ENCODE results near the gene ZNF516. TPM values are rescaled to one million over a fixed set of nuclear protein-coding genes. Genes with fewer than 3 reads are reported as not detected.

The ZNF516 gene
- total RNA-seq, 1 donor from 2014 or later = 192 TPM

- Mint-ChIP-seq H3K27me3 (ENCODE audit: unreplicated experiment) (peaks cover 30% of the 10 kb centered on the region), H3K27ac (ENCODE audit: unreplicated experiment) (peak overlapping the region; percentile 95), H3K36me3 (ENCODE audit: unreplicated experiment) (peaks cover 5% of the 10 kb centered on the region), H3K4me3 (ENCODE audit: unreplicated experiment) (peak overlapping the region; percentile 91), H3K9me3 (ENCODE audit: unreplicated experiment) (peaks cover 38% of the 10 kb centered on the region), H3K4me1 (ENCODE audit: low read depth, unreplicated experiment) (peaks cover 73% of the 10 kb centered on the region)
- no peak for DNase-seq
- TF ChIP-seq CTCF (IDR thresholded peaks at IDR 0.05; ENCODE audit: partially characterized antibody, unreplicated experiment) = no peak
Measured at GRCh38 chr18:76445741-76446232, 49.3 kb downstream of the ZNF516 start.

- H3K36me3 Mint-ChIP-seq (ENCODE audit: unreplicated experiment) = peaks cover 9% of the 10 kb centered on the region
- H3K27ac Mint-ChIP-seq (ENCODE audit: unreplicated experiment) = peak overlapping the region; percentile 95
- peaks cover 71% of the 10 kb centered on the region for H3K4me1 Mint-ChIP-seq (ENCODE audit: low read depth, unreplicated experiment)
- peak overlapping the region; percentile 91 for H3K4me3 Mint-ChIP-seq (ENCODE audit: unreplicated experiment)
- no peak for TF ChIP-seq CTCF (IDR thresholded peaks at IDR 0.05; ENCODE audit: partially characterized antibody, unreplicated experiment)
- H3K9me3 Mint-ChIP-seq (ENCODE audit: unreplicated experiment) = peaks cover 35% of the 10 kb centered on the region
- no peak for DNase-seq
- peaks cover 31% of the 10 kb centered on the region for H3K27me3 Mint-ChIP-seq (ENCODE audit: unreplicated experiment)
Measured at GRCh38 chr18:76445275-76445674, 49.8 kb downstream of the ZNF516 start.

DNA sequence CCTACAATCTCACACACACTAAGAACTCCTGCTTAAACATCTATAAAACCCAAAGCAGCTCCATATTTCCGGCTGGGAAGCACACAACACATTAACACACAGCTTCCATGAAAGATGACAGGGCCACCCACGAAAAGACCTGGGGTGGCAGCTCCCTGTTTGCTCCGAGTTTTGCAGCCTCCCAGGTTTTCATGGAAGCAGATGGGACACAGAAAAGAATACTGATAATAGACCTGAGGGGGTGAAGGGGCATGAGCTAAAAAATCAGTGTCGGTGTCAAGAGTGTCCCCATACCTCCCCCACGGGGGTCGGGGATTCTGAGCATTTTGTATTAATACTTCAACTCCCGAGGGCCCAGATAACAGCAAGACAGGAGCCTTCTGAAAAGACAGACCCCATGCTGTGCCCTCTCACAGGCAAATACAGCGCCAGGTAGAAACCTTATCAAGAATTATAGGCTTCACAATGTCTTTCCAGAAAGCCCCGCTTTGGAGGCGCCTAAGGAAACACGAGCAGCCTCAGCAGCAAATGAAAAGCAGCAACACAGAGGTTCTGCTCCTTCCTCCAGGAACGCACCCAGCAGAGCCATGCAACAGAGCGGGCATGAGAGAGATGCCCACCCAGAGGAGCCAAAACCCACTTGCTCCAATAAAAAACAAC, 50.5 kb downstream of the ZNF516 start:
- Mint-ChIP-seq H3K9me3 (ENCODE audit: unreplicated experiment) (peaks cover 32% of the 10 kb centered on the region), H3K27me3 (ENCODE audit: unreplicated experiment) (peaks cover 31% of the 10 kb centered on the region), H3K27ac (ENCODE audit: unreplicated experiment) (peak overlapping the region; percentile 95), H3K36me3 (ENCODE audit: unreplicated experiment) (peaks cover 9% of the 10 kb centered on the region), H3K4me3 (ENCODE audit: unreplicated experiment) (peak overlapping the region; percentile 91), H3K4me1 (ENCODE audit: low read depth, unreplicated experiment) (peaks cover 74% of the 10 kb centered on the region)
- no peak for TF ChIP-seq CTCF (IDR thresholded peaks at IDR 0.05; ENCODE audit: partially characterized antibody, unreplicated experiment)
- no peak for DNase-seq

- peak overlapping the region; percentile 91 for H3K4me3 Mint-ChIP-seq (ENCODE audit: unreplicated experiment)
- peak; percentile 81 for DNase-seq
- H3K9me3 Mint-ChIP-seq (ENCODE audit: unreplicated experiment) = peaks cover 28% of the 10 kb centered on the region
- peak overlapping the region; percentile 95 for H3K27ac Mint-ChIP-seq (ENCODE audit: unreplicated experiment)
- peaks cover 73% of the 10 kb centered on the region for H3K4me1 Mint-ChIP-seq (ENCODE audit: low read depth, unreplicated experiment)
- no peak for TF ChIP-seq CTCF (IDR thresholded peaks at IDR 0.05; ENCODE audit: partially characterized antibody, unreplicated experiment)
- H3K27me3 Mint-ChIP-seq (ENCODE audit: unreplicated experiment) = peaks cover 27% of the 10 kb centered on the region
- peaks cover 9% of the 10 kb centered on the region for H3K36me3 Mint-ChIP-seq (ENCODE audit: unreplicated experiment)
Measured at GRCh38 chr18:76443519-76444445, 51.3 kb downstream of the ZNF516 start.

Data from glutamatergic neuron (in vitro differentiated cells).